ENCODE data around the gene ARHGEF28. TPM values are rescaled to one million over a fixed set of nuclear protein-coding genes. Genes with fewer than 3 reads are reported as not detected.

Gene ARHGEF28
- polyA plus RNA-seq, 1 experiment: 8.8 TPM

- ChIA-PET CTCF (interaction anchor here (1.1 kb wide), 1 partner anchor 818 kb away, joined by 3 read pairs; no protein-coding TSS in a partner anchor), POLR2A (no interaction called here)
- Histone ChIP-seq H3K27me3 (ENCODE audit: control insufficient read depth, insufficient read depth, low read length) (no peaks in the 10 kb centered on the region), H3K4me3 (ENCODE audit: low read depth, low read length) (no peak overlapping the region), H3K9me3 (ENCODE audit: control insufficient read depth, insufficient read depth, low read length) (no peaks in the 10 kb centered on the region), H3K27ac (ENCODE audit: low read depth, low read length) (no peak overlapping the region)
- no peak for TF ChIP-seq CTCF (IDR thresholded peaks at IDR 0.05; ENCODE audit: low read depth, low read length)
- DNase-seq (ENCODE audit: low read depth, low spot score): no peak
Measured at GRCh38 chr5:73897893-73898292, 271.9 kb downstream of the ARHGEF28 start.

- DNase-seq (ENCODE audit: low read depth, low spot score): no peak
- no peak overlapping the region for H3K4me3 ChIP-seq (ENCODE audit: low read depth, low read length)
- no peaks in the 10 kb centered on the region for H3K9me3 ChIP-seq (ENCODE audit: control insufficient read depth, insufficient read depth, low read length)
- no peaks in the 10 kb centered on the region for H3K27me3 ChIP-seq (ENCODE audit: control insufficient read depth, insufficient read depth, low read length)
- TF ChIP-seq CTCF (IDR thresholded peaks at IDR 0.05; ENCODE audit: low read depth, low read length): no peak
- ChIA-PET POLR2A (no interaction called here), CTCF (interaction anchor here (1.1 kb wide), 2 partner anchors 750 to 817 kb away, joined by 3 to 4 read pairs; no protein-coding TSS in a partner anchor)
- no peak overlapping the region for H3K27ac ChIP-seq (ENCODE audit: low read depth, low read length)
Measured at GRCh38 chr5:73899055-73899454, 273.1 kb downstream of the ARHGEF28 start.

- POLR2A ChIA-PET: no interaction called here
Measured at GRCh38 chr5:73899916-73900315, 273.9 kb downstream of the ARHGEF28 start.

GRCh38 chr5:73900566-73900965 lies 274.6 kb downstream of the ARHGEF28 start:
- no peak for DNase-seq (ENCODE audit: low read depth, low spot score)
- TF ChIP-seq CTCF (IDR thresholded peaks at IDR 0.05; ENCODE audit: low read depth, low read length): no peak
- Histone ChIP-seq H3K9me3 (ENCODE audit: control insufficient read depth, insufficient read depth, low read length) (no peaks in the 10 kb centered on the region), H3K4me3 (ENCODE audit: low read depth, low read length) (no peak overlapping the region), H3K27ac (ENCODE audit: low read depth, low read length) (no peak overlapping the region), H3K27me3 (ENCODE audit: control insufficient read depth, insufficient read depth, low read length) (no peaks in the 10 kb centered on the region)
- CTCF ChIA-PET: no interaction called here
- POLR2A ChIA-PET: no interaction called here

More at GRCh38 chr5:73899916-73900315, 273.9 kb downstream of the ARHGEF28 start:
- CTCF ChIA-PET: interaction anchor here (0.9 to 1.1 kb wide), 2 partner anchors 106 to 749 kb away, joined by 3 to 4 read pairs; no protein-coding TSS in a partner anchor
- H3K27me3 ChIP-seq (ENCODE audit: control insufficient read depth, insufficient read depth, low read length): no peaks in the 10 kb centered on the region
- no peak overlapping the region for H3K27ac ChIP-seq (ENCODE audit: low read depth, low read length)
- H3K9me3 ChIP-seq (ENCODE audit: control insufficient read depth, insufficient read depth, low read length): no peaks in the 10 kb centered on the region
- no peak for TF ChIP-seq CTCF (IDR thresholded peaks at IDR 0.05; ENCODE audit: low read depth, low read length)
- no peak overlapping the region for H3K4me3 ChIP-seq (ENCODE audit: low read depth, low read length)
- no peak for DNase-seq (ENCODE audit: low read depth, low spot score)

- peak; percentile 50 for DNase-seq (ENCODE audit: low read depth, low spot score)
- Histone ChIP-seq H3K27ac (ENCODE audit: low read depth, low read length) (no peak overlapping the region), H3K27me3 (ENCODE audit: control insufficient read depth, insufficient read depth, low read length) (no peaks in the 10 kb centered on the region), H3K4me3 (ENCODE audit: low read depth, low read length) (no peak overlapping the region), H3K9me3 (ENCODE audit: control insufficient read depth, insufficient read depth, low read length) (no peaks in the 10 kb centered on the region)
- POLR2A ChIA-PET: no interaction called here
- CTCF ChIA-PET: interaction anchor here (1.0 to 1.7 kb wide), 2 partner anchors 117 to 764 kb away, joined by 3 to 7 read pairs; no protein-coding TSS in a partner anchor
- no peak for TF ChIP-seq CTCF (IDR thresholded peaks at IDR 0.05; ENCODE audit: low read depth, low read length)
Measured at GRCh38 chr5:73901043-73901442, 275.0 kb downstream of the ARHGEF28 start.

Data from AG04450 (cell line).